Stimulated activated CD8-positive, alpha-beta memory T cell treated with anti-CD3 and anti-CD28 coated beads, Interleukin-12 subunit alpha, Interleukin-12 subunit beta, amount 100 ng/mL, for 24 hours (primary cell): ENCODE measurements around the gene TRPV3.
"Not testable (repeated sequence)": the region's sequence is repeated elsewhere in the genome, so short reads cannot be mapped to it uniquely, and the experiment has no call there.

Source experiments
- DNase-seq: peaks from one replicate; pipeline ENCODE4 v3.0.0-alpha.2; 2020; ENCODE audit errors: extremely low read depth

The TRPV3 gene

DNA sequence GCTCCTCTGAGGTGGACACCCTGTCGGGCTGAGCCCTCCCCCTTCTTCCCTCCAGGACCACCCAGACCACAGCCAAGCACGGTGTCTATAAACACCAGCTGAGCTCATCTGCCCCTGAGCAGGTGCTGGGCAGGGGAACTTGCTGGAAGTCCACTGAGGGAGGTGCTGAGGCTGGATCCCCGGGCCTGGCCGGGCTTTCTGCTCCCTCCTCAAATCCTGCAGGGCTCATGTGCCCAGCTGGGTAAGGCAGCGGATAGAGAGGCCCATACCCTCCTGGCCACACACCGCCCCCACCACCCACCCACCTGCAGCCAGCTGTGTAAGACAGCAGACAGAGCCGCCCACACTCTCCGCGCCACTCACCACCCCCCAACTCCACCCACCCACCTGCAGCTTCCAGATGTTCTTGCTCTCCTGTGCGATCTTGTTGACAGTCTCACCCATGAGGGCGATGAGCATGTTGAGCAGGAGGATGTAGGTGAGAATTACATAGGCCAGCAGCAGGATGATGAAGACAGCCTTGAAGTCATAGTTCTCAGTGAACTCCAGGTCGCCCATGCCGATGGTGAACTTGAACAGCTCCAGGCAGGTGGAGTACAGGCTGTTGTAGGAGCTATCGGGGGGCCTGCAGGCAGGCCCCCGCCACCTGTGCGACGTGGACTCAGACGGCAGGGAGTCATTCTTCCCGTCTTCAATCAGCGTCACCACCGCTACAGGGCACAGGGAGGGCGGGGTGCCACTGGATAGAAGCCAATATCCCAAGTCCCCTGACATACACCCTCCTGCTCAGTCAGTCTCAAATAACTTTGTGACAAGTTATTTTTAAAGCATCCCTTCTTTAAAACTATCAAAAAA, 15.9 kb upstream of the TRPV3 start:
- DNase-seq: no peak

DNA sequence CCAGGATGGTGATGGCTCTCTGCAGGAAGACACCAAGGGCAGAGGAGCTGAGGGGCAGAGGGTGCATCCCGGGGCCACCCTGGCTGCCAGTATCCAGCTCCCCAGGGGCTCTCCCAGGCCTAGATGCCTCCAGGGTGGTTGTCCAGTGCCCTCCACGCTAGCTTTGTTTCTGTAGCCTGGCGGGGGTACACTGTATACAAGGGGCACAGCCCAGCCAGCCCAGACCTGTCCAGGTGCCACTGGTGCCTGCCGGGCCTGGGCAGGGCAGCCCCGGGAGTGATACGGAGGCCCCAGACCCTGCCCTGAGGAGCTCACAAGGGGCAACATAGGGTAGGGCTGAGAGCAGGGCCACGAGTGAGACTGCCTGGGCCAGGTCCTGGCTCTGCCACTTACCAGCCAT, 14.6 kb upstream of the TRPV3 start:
- no peak for DNase-seq

- no peak for DNase-seq
Observed at GRCh38 chr17:3571043-3571900, 13.7 kb upstream of the TRPV3 start.

- DNase-seq: no peak
Observed at GRCh38 chr17:3569534-3570137, 12.0 kb upstream of the TRPV3 start.

DNA sequence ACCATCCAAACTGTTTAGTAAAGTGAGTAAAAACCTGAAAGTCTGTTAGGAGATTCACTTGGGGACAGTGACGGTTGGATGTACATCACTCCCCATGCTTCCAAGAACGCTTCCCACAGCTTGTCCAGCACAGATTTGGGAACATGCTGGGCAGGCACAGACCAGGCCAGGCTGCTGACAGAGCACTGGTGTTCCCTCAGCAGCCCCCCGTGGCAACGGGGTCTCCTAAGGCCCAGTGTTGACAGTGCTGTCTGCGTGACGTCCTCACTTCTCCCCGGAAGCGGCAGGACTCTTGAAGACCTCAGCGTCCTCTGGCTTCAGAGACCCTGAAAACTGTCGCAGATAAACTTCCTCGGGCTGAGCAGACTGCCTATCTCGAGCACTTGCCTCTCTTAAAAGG, 8.9 kb upstream of the TRPV3 start:
- DNase-seq: no peak

- no peak for DNase-seq
Observed at GRCh38 chr17:3565143-3565542, 7.5 kb upstream of the TRPV3 start.

DNA sequence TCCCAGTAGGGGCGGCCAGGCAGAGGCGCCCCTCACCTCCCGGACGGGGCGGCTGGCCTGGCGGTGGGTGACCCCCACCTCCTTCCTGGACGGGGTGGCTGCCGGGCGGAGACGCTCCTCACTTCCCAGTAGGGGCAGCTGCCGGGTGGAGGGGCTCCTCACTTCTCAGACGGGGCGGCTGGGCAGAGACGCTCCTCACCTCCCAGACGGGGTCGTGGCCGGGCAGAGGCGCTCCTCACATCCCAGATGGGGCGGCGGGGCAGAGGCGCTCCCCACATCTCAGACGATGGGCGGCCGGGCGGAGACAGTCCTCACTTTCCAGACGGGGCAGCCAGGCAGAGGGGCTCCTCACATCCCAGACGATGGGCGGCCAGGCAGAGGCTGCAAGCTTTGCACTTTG, 6.6 kb upstream of the TRPV3 start:
- not testable (repeated sequence) for DNase-seq

DNA sequence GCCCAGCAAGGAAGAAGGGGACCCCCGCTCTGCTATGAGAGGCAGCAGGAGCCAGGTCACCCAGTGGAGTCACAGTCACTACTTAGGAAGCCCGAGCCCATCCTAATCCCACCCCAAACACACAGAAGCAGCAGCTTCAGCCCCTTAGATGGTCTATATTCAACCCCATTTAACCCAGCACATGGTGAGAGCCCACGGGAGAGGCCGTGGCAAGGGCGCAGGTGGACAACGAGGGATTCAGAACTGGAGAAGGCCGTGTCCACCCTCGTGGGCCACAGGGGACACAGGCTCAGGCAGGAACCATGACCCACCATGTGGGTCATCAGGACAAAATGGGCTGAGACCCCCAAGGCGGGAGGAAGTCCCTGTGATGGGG, 1.6 kb upstream of the TRPV3 start:
- no peak for DNase-seq

DNA sequence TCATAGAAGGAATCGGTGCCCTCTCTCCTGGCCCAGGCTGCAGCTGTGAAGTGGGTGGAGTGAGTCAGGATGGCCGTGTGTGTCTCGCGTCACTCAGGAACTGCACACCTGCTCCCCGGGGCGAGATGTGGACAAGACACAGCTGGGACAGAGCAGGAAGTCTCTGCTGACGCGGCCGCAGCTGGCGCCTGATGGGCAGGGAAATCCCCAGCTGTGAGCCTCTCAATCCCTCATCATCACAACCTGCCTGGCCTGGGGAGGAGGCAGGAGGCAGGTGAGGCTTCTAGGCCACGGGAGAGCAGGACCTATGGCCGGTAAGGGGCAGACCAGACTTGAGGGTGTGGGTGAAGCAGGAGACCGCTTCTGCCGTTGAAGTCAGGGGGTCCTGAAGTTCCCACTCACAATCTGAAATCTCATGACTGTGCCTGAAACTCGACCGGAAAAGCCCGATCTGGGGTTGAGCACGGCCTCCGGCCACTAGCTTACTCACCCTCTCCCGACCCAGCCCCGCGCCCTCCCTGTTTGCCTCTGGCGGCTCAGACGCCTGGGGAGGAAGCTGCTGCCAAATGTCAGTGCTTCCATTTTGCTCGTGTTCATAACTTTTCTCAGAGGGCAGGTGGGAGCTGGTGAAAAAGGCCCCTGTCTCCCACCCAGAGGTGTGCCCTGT, 1.1 kb upstream of the TRPV3 start:
- no peak for DNase-seq

GRCh38 chr17:3556916-3557767, 470 bp downstream of the TRPV3 start:
- no peak for DNase-seq

GRCh38 chr17:3556239-3556915, 1.2 kb downstream of the TRPV3 start:
- no peak for DNase-seq

DNA sequence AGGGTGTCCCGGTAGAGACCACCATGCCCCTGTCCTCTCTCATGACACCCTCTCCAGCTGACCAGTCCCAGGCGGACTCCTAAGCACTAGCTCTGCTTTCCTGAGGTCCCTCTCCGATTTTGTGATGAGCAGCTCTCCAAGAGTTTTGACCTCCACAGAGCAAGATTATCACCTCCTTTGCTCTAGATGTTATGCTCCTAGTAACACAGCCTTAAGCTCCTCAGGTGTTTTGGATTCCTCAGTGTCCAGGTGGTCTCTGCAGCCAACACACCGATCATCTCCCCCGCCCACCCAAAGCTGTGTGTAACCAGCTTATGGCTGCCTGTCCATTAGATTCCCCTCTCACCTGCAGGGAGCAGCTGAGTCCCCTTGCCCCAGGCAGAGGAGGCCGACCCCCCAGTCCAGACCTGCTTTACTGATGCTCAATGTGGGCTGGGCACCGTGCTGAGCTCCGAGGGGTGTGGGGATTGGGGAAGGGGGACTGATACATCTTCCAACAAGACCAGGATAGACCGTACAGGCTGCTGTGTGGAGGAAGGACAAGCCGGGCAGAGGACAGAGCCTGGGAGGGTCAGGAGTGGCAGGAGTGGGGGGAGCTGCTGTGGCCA, 2.3 kb downstream of the TRPV3 start:
- no peak for DNase-seq

DNA sequence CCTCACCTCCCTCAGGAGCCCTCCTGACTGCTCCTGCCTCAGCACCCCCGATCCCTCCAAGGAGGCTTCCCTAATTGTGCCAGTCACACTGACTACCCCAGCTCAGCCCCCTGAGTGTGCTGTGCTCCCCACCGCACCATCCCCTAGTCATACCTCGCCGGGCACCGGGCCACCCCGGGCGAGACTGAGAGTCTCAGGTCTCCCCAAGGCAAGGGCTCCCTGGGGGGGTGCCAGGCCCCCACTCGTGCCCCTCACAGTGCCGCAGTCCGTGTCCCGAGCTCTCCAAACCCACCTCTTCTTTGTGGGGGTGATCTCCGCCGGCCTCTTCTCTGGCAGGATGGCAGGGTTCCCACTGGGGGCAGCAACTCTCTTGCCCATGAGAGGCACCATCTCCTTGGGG, 3.2 kb downstream of the TRPV3 start:
- DNase-seq: no peak

- DNase-seq: no peak
Observed at GRCh38 chr17:3553419-3554401, 3.9 kb downstream of the TRPV3 start.

- no peak for DNase-seq
Observed at GRCh38 chr17:3552916-3553315, 4.7 kb downstream of the TRPV3 start.

- no peak for DNase-seq
Observed at GRCh38 chr17:3551189-3551588, 6.4 kb downstream of the TRPV3 start.

- no peak for DNase-seq
Observed at GRCh38 chr17:3549610-3550162, 7.9 kb downstream of the TRPV3 start.

DNA sequence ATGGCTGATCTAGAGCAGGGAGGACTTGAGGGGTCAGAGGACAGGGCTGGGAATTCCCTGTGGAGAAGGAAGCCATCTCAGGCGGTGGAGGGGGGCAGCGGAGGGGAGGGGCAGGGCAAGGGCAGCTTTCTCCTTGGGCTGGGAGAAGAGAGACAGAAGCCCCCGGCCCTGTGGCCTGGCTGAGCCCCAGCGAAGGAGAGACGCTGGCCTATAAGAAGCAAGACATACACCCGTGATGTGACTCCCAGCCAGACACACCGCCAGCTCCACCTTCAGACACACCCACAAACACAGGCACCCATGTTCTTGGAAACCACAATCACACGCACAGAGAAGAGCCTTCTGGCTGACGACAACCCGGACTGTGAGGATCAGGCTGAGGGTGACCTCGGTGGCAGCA, 10.0 kb downstream of the TRPV3 start:
- DNase-seq: no peak

- no peak for DNase-seq
Observed at GRCh38 chr17:3546997-3547396, 10.6 kb downstream of the TRPV3 start.
